Esophagus squamous epithelium (tissue), 5 donors: ENCODE data around the gene TLE5. TPM values are rescaled to one million over a fixed set of nuclear protein-coding genes. Genes with fewer than 3 reads are reported as not detected.
A peak's percentile ranks its signal among the peaks of the same experiment; 100 is the strongest.

Experiments used
- DNase-seq: peaks from one replicate; lab custom pipeline; 2025; lab: John Stamatoyannopoulos, UW
- H3K27ac ChIP-seq, 4 donors: fragments of 200-600 bp; sonication (generic); one replicate each; pipeline ENCODE4 v1.5.1; 2016 to 2019; ENCODE audit warnings: mild to moderate bottlenecking in 1 of 4
- H3K27me3 ChIP-seq, 4 donors: fragments of 200-600 bp; sonication (generic); 1 replicate in 3 of 4; 2 replicates in 1 of 4; pipeline versions ENCODE4 v1.5.1 to v1.6.0; 2017 to 2021; ENCODE audit warnings: antibody characterized with exemption in 1 of 4
- H3K36me3 ChIP-seq, 3 donors: fragments of 200-600 bp; sonication (generic); one replicate each; pipeline ENCODE4 v1.5.1; 2016 to 2019
- H3K4me1 ChIP-seq, 3 donors: fragments of 200-600 bp; sonication (generic); one replicate each; pipeline ENCODE4 v1.5.1; 2017 to 2019
- H3K4me3 ChIP-seq, 4 donors: fragments of 200-600 bp; sonication (generic); 1 replicate in 3 of 4; 2 replicates in 1 of 4; pipeline ENCODE4 v1.5.1; 2016 to 2019; ENCODE audit warnings: mild to moderate bottlenecking in 2 of 4, moderate library complexity in 1 of 4
- H3K9me3 ChIP-seq, 3 donors: fragments of 200-600 bp; sonication (generic); one replicate each; pipeline ENCODE4 v1.5.1; 2016 to 2019
- CTCF ChIP-seq, 6 experiments: fragments of 450-650 bp in 4 of 6; fragments of 200-600 bp in 2 of 6; sonication (generic) in 2 of 6; IDR thresholded peaks; one replicate each; pipeline ENCODE4 v1.5.1; 2016 to 2019; ENCODE audit warnings: antibody characterized with exemption in 6 of 6, mild to moderate bottlenecking in 4 of 6, moderate library complexity in 4 of 6
- POLR2A ChIP-seq, 4 donors: fragments of 450-650 bp; IDR thresholded peaks; one replicate each; pipeline ENCODE4 v1.6.1; 2017; ENCODE audit warnings: antibody characterized with exemption in 4 of 4, mild to moderate bottlenecking in 4 of 4, moderate library complexity in 3 of 4
- WGBS, 2 donors: methylation state at CpG; one replicate each; pipeline ENCODE4 v1.1.5; 2018; 5-methylcytosine and 5-hydroxymethylcytosine counted together
- intact Hi-C: fragments of 100-400 bp; cut with DNase I; formaldehyde crosslinking; loops from one replicate; pipeline ENCODE4 v1.15.0; 2022
- total RNA-seq, 4 donors: library from RNA; depleted of rRNA; stranded (reverse); fragments of >200 nt; gene quantifications; one replicate each; pipeline ENCODE4 v1.1.0, GENCODE V29; 2016
- donor health status: DM: yes; HTN: yes; CAD: no.

Gene TLE5
- total RNA-seq, 4 donors from 2014 or later: 141 to 433 (median 298) TPM

DNA sequence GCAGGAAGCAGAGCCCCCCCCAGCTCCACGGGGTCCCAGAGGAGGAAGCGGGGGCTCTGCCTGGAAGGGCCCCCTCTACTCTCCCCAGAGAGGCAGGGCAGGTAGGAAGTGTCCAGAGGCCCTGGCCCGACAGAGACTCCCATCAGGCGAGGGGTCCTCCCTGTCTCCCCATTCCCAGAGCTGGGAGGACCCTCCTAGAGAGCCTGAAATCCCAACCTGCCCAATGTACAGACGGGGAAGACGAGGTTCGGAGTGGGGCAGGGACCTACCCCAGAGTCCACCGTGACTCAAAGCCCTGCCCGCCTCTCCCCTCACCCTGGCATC is 34.4 kb downstream of the TLE5 start:
- TF ChIP-seq POLR2A (IDR thresholded peaks at IDR 0.05) (no peak), CTCF (IDR thresholded peaks at IDR 0.05) (no peak)
- H3K36me3 ChIP-seq: no peaks in the 10 kb centered on the region
- intact Hi-C loops: no loop called here
- peak overlapping the region in 3 of 4 donors; percentile 62 to 69 (median 66) for H3K4me3 ChIP-seq
- DNase-seq: no peak
- H3K27ac ChIP-seq: peak overlapping the region in 2 of 4 donors; percentile 62 to 71
- WGBS, 2 donors: 66 to 72% methylated on average over 5 of the region's 9 CpGs
- peaks cover 3 to 24% (median 9%) of the 10 kb centered on the region in 3 donors for H3K4me1 ChIP-seq
- peaks cover 0 to 30% (median 0%) of the 10 kb centered on the region in 4 donors for H3K27me3 ChIP-seq
- no peaks in the 10 kb centered on the region for H3K9me3 ChIP-seq

GRCh38 chr19:3027292-3027691 is 35.0 kb downstream of the TLE5 start:
- peaks cover 0 to 30% (median 0%) of the 10 kb centered on the region in 4 donors for H3K27me3 ChIP-seq
- H3K9me3 ChIP-seq: no peaks in the 10 kb centered on the region
- peaks cover 3 to 24% (median 9%) of the 10 kb centered on the region in 3 donors for H3K4me1 ChIP-seq
- TF ChIP-seq CTCF (IDR thresholded peaks at IDR 0.05): no peak
- TF ChIP-seq POLR2A (IDR thresholded peaks at IDR 0.05): no peak
- H3K27ac ChIP-seq: no peak overlapping the region
- no peaks in the 10 kb centered on the region for H3K36me3 ChIP-seq
- WGBS, 2 donors: 92 to 93% methylated on average over 2 of the region's 2 CpGs
- H3K4me3 ChIP-seq: no peak overlapping the region
- no peak for DNase-seq
- intact Hi-C loops: no loop called here

DNA sequence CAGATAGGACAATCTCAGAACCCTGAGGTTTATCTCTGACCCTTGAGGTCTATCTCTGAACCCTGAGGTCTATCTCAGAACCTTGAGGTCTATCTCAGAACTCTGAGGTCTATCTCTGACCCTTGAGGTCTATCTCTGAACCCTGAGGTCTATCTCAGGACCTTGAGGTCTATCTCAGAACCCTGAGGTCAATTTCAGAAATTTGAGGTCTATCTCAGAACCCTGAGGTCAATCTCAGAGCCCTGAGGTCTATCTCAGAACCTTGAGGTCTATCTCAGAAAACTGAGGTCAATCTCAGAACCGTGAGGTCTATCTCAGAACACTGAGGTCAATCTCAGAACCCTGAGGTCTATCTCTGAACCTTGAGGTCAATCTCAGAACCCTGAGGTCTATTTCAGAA is 35.5 kb downstream of the TLE5 start:
- Histone ChIP-seq H3K36me3 (no peaks in the 10 kb centered on the region), H3K9me3 (no peaks in the 10 kb centered on the region), H3K4me3 (no peak overlapping the region), H3K27me3 (peaks cover 0 to 30% (median 0%) of the 10 kb centered on the region in 4 donors), H3K27ac (no peak overlapping the region), H3K4me1 (peaks cover 3 to 24% (median 9%) of the 10 kb centered on the region in 3 donors)
- TF ChIP-seq POLR2A (IDR thresholded peaks at IDR 0.05) (no peak), CTCF (IDR thresholded peaks at IDR 0.05) (no peak)
- DNase-seq: no peak
- intact Hi-C loops: no loop called here
- 100% methylated on average over 1 of the region's 1 CpG; no CpG with 5 or more reads in 1 of the 2 donors for WGBS, 2 donors

DNA sequence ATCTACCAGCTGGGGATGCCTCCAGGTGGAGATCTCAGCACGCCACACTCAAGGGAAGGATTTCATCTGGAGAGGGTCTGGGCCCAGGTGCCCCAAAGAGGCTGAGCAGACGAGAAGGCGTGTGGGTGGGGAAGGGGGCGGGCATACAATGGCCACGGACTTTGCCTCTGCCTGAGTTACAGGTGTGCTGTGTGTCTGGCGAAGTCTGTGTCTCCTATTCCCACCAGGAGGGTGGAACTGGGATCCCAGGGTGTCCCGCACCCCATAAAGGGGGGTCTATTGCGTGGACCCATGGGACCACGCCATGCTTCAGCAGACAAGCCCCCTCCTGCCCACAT is 36.8 kb downstream of the TLE5 start:
- WGBS, 2 donors: 74 to 85% methylated on average over 8 of the region's 9 CpGs
- H3K27ac ChIP-seq: no peak overlapping the region
- intact Hi-C loops: no loop called here

More for the DNA sequence above, 36.8 kb downstream of the TLE5 start:
- TF ChIP-seq CTCF (IDR thresholded peaks at IDR 0.05) (no peak), POLR2A (IDR thresholded peaks at IDR 0.05) (no peak)
- no peaks in the 10 kb centered on the region for H3K36me3 ChIP-seq
- H3K27me3 ChIP-seq: peaks cover 0 to 30% (median 0%) of the 10 kb centered on the region in 4 donors
- no peak overlapping the region for H3K4me3 ChIP-seq
- DNase-seq: no peak
- H3K4me1 ChIP-seq: peaks cover 3 to 24% (median 9%) of the 10 kb centered on the region in 3 donors
- H3K9me3 ChIP-seq: no peaks in the 10 kb centered on the region
